Placental epithelial cell (primary cell): Measurements from ENCODE around the gene EXOC1L. TPM values are rescaled to one million over a fixed set of nuclear protein-coding genes. Genes with fewer than 3 reads are reported as not detected.

ENCODE experiments used
- small RNA-seq: library from RNA; depleted of rRNA; stranded (forward); fragments of <200 nt; gene quantifications from one replicate; pipeline ENCODE3, GENCODE V24; 2012
- total RNA-seq: library from RNA; depleted of rRNA; stranded (reverse); fragments of >200 nt; gene quantifications from 2 replicates; pipeline ENCODE4 v1.2.3, GENCODE V29; 2012

EXOC1L gene
- not detected in 2 replicates for total RNA-seq

GRCh38 chr4:55819634-55820033, at the start of gene EXOC1L:
Gene EXOC1L, plus strand, starts transcription at chr4:55819790. Its CDS starts 237 bp downstream, at chr4:55820027.

DNA sequence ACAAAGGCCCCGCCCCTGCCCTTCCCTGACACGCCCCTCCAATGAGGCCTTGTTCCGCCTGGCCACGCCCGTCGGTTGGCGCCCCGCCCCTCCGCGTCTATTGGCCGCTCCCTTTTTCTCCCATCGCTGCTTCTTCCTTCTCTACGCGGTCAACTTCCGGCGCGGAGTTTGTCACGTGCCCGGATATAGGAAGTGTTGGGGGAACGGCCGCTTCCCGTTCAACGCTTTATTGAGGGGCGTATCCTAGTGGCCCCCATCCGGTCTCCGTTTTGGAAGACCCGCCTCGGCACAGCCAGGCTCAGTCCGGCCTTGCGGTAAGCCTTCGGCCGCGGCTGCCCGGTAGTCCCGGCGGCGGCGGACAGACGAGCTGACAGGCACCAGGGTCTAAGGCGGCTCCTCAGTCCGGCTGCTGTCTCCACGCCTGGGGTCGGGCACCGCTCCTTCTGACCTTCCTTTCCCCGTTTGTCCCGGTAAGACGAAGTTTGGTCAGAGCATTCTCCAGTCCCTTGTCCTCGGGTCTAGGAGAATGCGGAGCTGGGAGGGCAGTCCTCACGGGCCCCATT, 34.0 kb downstream of the EXOC1L start, which contains the start of gene EXOC1:
Gene EXOC1, plus strand, starts transcription at position 165 of the 563 bp plus-strand sequence. CDS start 4,676 bp downstream, outside the sequence.

Small RNA genes lying within 50 kb of the gene (small RNA-seq; reads per million reads assigned to genes)
- gene RNU6-276P (not detected), gene RNU6-652P (not detected)

Other genes starting within 250 kb of the EXOC1L start
- not detected in 2 replicates for gene PDCL2, start 227.5 kb upstream of the EXOC1L start, total RNA-seq
- gene NMU, start 183.5 kb upstream of the EXOC1L start, total RNA-seq = not detected in 2 replicates
- gene EXOC1, start 33.9 kb downstream of the EXOC1L start, total RNA-seq = 35.2 and 39.7 TPM in 2 replicates
- 7.3 and 9.0 TPM in 2 replicates for gene CEP135, start 129.2 kb downstream of the EXOC1L start, total RNA-seq